Measurements from ENCODE around the gene GPR132. TPM values are rescaled to one million over a fixed set of nuclear protein-coding genes. Genes with fewer than 3 reads are reported as not detected.

The GPR132 gene
- total and polyA plus RNA-seq, 11 donors, result 0.27 to 5.3 (median 0.75) TPM

DNA sequence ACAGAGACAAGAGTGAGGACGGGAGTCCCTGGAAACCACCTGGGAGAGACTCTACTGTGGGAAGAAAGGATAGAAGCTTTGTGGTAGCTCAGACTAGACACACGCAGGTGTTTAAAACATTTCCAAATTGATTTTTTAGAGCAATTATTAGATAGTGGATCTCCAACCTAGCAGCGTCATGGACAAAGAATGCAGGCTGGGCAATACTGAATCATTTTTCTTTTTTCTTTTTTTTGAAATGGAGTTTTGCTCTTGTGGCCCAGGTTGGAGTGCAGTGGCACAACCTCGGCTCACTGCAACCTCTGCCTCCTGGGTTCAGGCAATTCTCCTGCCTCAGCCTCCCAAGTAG lies 13.1 kb downstream of the GPR132 start:
- no peak overlapping the region for H3K4me3 ChIP-seq
- H3K36me3 ChIP-seq, result peaks cover 0 to 72% (median 0%) of the 10 kb centered on the region in 9 donors
- 80 to 85% (median 84%) methylated on average over 4 of the region's 4 CpGs for WGBS, 4 donors
- H3K27ac ChIP-seq, result no peak overlapping the region
- H3K27me3 ChIP-seq, result peaks cover 0 to 12% (median 0%) of the 10 kb centered on the region in 9 donors
- intact Hi-C loops (cut with DNase I), result no loop called here
- no peaks in the 10 kb centered on the region for H3K4me1 ChIP-seq
- ATAC-seq (no peak), DNase-seq (no peak)
- H3K9me3 ChIP-seq, result no peaks in the 10 kb centered on the region
- TF ChIP-seq, protein P1, sequence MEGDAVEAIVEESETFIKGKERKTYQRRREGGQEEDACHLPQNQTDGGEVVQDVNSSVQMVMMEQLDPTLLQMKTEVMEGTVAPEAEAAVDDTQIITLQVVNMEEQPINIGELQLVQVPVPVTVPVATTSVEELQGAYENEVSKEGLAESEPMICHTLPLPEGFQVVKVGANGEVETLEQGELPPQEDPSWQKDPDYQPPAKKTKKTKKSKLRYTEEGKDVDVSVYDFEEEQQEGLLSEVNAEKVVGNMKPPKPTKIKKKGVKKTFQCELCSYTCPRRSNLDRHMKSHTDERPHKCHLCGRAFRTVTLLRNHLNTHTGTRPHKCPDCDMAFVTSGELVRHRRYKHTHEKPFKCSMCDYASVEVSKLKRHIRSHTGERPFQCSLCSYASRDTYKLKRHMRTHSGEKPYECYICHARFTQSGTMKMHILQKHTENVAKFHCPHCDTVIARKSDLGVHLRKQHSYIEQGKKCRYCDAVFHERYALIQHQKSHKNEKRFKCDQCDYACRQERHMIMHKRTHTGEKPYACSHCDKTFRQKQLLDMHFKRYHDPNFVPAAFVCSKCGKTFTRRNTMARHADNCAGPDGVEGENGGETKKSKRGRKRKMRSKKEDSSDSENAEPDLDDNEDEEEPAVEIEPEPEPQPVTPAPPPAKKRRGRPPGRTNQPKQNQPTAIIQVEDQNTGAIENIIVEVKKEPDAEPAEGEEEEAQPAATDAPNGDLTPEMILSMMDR (IDR thresholded peaks at IDR 0.05), result no peak
- TF ChIP-seq POLR2A (IDR thresholded peaks at IDR 0.05), result no peak

DNA sequence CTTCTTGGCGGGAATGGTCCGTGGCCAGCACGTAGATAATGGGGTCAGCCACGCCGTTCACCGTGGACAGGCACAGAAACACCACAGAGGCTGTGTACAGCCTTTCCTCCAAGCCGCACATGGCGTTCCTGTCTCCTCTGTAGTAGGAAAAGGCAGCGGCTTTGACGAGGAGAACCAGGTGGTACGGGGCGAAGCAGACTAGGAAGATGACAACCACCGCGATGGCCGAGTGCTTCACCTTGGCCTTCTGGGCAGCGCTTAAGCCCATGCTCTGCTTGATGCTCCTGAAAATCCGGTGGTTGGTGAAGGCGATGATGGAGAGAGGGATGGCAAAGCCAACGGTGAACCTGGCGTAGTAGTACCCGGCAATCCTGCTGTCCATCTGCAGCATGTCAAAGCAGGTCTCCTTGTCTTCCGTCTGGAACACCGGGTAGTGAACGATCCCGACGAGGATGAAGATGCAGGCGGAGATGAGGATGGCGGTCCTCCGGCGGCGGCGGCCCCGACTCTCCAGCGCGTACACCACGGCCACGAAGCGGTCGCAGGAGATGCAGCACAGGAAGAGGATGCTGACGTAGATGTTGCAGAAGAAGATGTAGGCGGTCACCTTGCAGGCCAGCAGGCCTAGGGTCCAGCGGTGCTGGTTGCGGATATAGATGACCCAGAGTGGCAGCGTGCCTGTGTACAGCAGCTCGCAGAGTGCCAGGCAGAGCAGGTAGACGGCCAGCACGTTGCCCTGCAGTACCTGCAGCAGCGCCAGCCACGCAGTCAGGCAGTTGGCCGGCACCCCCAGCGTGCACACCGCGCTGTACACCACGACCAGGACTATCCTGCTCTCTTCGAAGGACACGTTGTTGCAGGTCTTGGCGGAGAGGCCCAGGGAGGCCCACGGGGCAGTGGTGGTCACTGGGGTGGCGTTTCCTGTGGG lies 13.8 kb downstream of the GPR132 start:
- Histone ChIP-seq H3K4me1 (no peaks in the 10 kb centered on the region), H3K36me3 (peaks cover 0 to 67% (median 0%) of the 10 kb centered on the region in 9 donors), H3K4me3 (no peak overlapping the region), H3K9me3 (no peaks in the 10 kb centered on the region), H3K27ac (no peak overlapping the region), H3K27me3 (peaks cover 0 to 14% (median 0%) of the 10 kb centered on the region in 9 donors)
- DNase-seq (no peak), ATAC-seq (no peak)
- intact Hi-C loops (cut with DNase I), result no loop called here
- 92 to 95% (median 94%) methylated on average over 59 of the region's 59 CpGs for WGBS, 4 donors
- TF ChIP-seq, protein P1 (IDR thresholded peaks at IDR 0.05), result no peak

DNA sequence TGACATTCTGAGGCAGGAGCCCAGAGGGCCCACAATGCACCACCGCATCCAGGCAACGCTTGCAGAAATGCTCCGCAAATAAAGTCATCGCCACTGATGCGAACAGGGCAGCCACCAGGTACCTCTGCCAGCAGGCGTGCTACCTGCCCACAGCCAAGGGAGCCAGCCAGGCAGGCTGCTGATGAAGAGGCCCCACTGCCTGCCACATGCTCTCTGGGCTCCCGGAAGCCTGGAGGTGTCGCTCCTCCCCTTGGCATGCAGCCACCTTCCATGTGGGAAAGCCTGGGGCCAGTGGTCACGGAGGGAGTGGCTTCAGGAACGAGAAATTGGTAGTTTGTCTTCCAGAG lies 14.7 kb downstream of the GPR132 start:
- 43 to 68% (median 55%) methylated on average over 6 to 10 of the region's 10 CpGs for WGBS, 4 donors

More for the DNA sequence above, 14.7 kb downstream of the GPR132 start:
- intact Hi-C loops (cut with DNase I), result no loop called here
- no peak overlapping the region for H3K4me3 ChIP-seq
- H3K27ac ChIP-seq, result no peak overlapping the region
- H3K4me1 ChIP-seq, result peaks cover 0 to 8% (median 0%) of the 10 kb centered on the region in 12 donors
- no peaks in the 10 kb centered on the region for H3K9me3 ChIP-seq
- no peak for TF ChIP-seq POLR2A (IDR thresholded peaks at IDR 0.05)
- TF ChIP-seq, protein P1 (IDR thresholded peaks at IDR 0.05), result no peak
- H3K36me3 ChIP-seq, result peaks cover 0 to 58% (median 0%) of the 10 kb centered on the region in 9 donors
- DNase-seq (no peak), ATAC-seq (no peak)
- peaks cover 0 to 12% (median 0%) of the 10 kb centered on the region in 9 donors for H3K27me3 ChIP-seq

Measured in heart left ventricle (tissue), 16 donors.